Measurements from ENCODE around the gene TUBA3E. TPM values are rescaled to one million over a fixed set of nuclear protein-coding genes. Genes with fewer than 3 reads are reported as not detected.
"Not testable (repeated sequence)": the region's sequence is repeated elsewhere in the genome, so short reads cannot be mapped to it uniquely, and the experiment has no call there.

Gene TUBA3E
- total RNA-seq, 4 donors from 2014 or later, result 12.8 TPM; not detected in 3

- H3K9me3 ChIP-seq, result no peaks in the 10 kb centered on the region
- no peak for DNase-seq
- no peaks in the 10 kb centered on the region for H3K36me3 ChIP-seq
- intact Hi-C loops (cut with DNase I; ENCODE audit: low total_unique reads), result no loop called here
- no peak overlapping the region for H3K4me3 ChIP-seq
- no peaks in the 10 kb centered on the region for H3K4me1 ChIP-seq
- H3K27me3 ChIP-seq, result no peaks in the 10 kb centered on the region
- TF ChIP-seq CTCF (IDR thresholded peaks at IDR 0.05), result no peak
- no peak for TF ChIP-seq POLR2A (IDR thresholded peaks at IDR 0.05)
- no peak overlapping the region for H3K27ac ChIP-seq
Measured at GRCh38 chr2:130165293-130166016, 32.8 kb downstream of the TUBA3E start.

- H3K9me3 ChIP-seq, result no peaks in the 10 kb centered on the region
- no peaks in the 10 kb centered on the region for H3K36me3 ChIP-seq
- no peaks in the 10 kb centered on the region for H3K4me1 ChIP-seq
- intact Hi-C loops (cut with DNase I; ENCODE audit: low total_unique reads), result no loop called here
- no peak for DNase-seq
- no peak for TF ChIP-seq CTCF (IDR thresholded peaks at IDR 0.05)
- TF ChIP-seq POLR2A (IDR thresholded peaks at IDR 0.05), result no peak
- H3K4me3 ChIP-seq, result no peak overlapping the region
- no peak overlapping the region for H3K27ac ChIP-seq
- H3K27me3 ChIP-seq, result no peaks in the 10 kb centered on the region
Measured at GRCh38 chr2:130162968-130163367, 35.3 kb downstream of the TUBA3E start.

GRCh38 chr2:130162486-130162885 is 35.8 kb downstream of the TUBA3E start:
- H3K4me3 ChIP-seq; H3K9me3 ChIP-seq; H3K27me3 ChIP-seq; DNase-seq; H3K4me1 ChIP-seq; intact Hi-C loops (cut with DNase I; ENCODE audit: low total_unique reads); H3K36me3 ChIP-seq; H3K27ac ChIP-seq: not testable (repeated sequence)

GRCh38 chr2:130160838-130161705 is 37.2 kb downstream of the TUBA3E start:
- DNase-seq; H3K27ac ChIP-seq; H3K4me3 ChIP-seq; H3K36me3 ChIP-seq; intact Hi-C loops (cut with DNase I; ENCODE audit: low total_unique reads); H3K4me1 ChIP-seq; H3K27me3 ChIP-seq; H3K9me3 ChIP-seq: not testable (repeated sequence)

- Histone ChIP-seq H3K27ac (no peak overlapping the region), H3K36me3 (no peaks in the 10 kb centered on the region), H3K9me3 (no peaks in the 10 kb centered on the region), H3K27me3 (no peaks in the 10 kb centered on the region), H3K4me3 (no peak overlapping the region), H3K4me1 (no peaks in the 10 kb centered on the region)
- TF ChIP-seq POLR2A (IDR thresholded peaks at IDR 0.05) (no peak), CTCF (IDR thresholded peaks at IDR 0.05) (no peak)
- no peak for DNase-seq
- intact Hi-C loops (cut with DNase I; ENCODE audit: low total_unique reads), result no loop called here
Measured at GRCh38 chr2:130160131-130160530, 38.1 kb downstream of the TUBA3E start.

- intact Hi-C loops (cut with DNase I; ENCODE audit: low total_unique reads); H3K27me3 ChIP-seq; H3K4me1 ChIP-seq; DNase-seq; H3K9me3 ChIP-seq; H3K27ac ChIP-seq; H3K36me3 ChIP-seq; H3K4me3 ChIP-seq: not testable (repeated sequence)
Measured at GRCh38 chr2:130159376-130159775, 38.9 kb downstream of the TUBA3E start.

Measured in uterus (tissue), 4 donors.